SU-DHL-6 (cell line): ENCODE data around the gene CABP4.

Experiments
- H2AFZ ChIP-seq: fragments of 200-600 bp; sonication (generic); 2 replicates; pipeline ENCODE4 v1.6.1; 2014; ENCODE audit warnings: low read depth, mild to moderate bottlenecking, moderate library complexity, mixed read lengths, antibody characterized with exemption, low read length; ENCODE audit not compliant: severe bottlenecking
- H3F3A ChIP-seq: fragments of 200-600 bp; shearing (Covaris generic); 2 replicates; pipeline ENCODE4 v1.6.0; 2016; ENCODE audit warnings: antibody characterized with exemption, mild to moderate bottlenecking; ENCODE audit not compliant: insufficient read depth
- H3K27ac ChIP-seq: fragments of 200-600 bp; sonication (generic); 2 replicates; pipeline ENCODE4 v1.5.1; 2016; ENCODE audit warnings: low read depth, mild to moderate bottlenecking, low read length, moderate library complexity, mixed read lengths
- H3K27me3 ChIP-seq: fragments of 200-600 bp; sonication (generic), shearing (Covaris generic); 2 replicates; pipeline ENCODE4 v1.6.0; 2014; ENCODE audit warnings: mild to moderate bottlenecking, low read length
- H3K36me3 ChIP-seq: fragments of 200-600 bp; sonication (generic); 2 replicates; pipeline ENCODE4 v1.6.1; 2014; ENCODE audit warnings: mild to moderate bottlenecking, low read length, mixed read lengths
- H3K4me2 ChIP-seq: fragments of 300-600, 200-600 bp; shearing (Covaris generic), sonication (generic); 2 replicates; pipeline ENCODE4 v1.6.0; 2014; ENCODE audit warnings: low read length, low read depth, mild to moderate bottlenecking; ENCODE audit not compliant: poor library complexity, severe bottlenecking
- H3K4me3 ChIP-seq: fragments of 200-600 bp; sonication (generic); 2 replicates; pipeline ENCODE4 v1.5.1; 2014; ENCODE audit warnings: antibody characterized with exemption, low read length, mild to moderate bottlenecking, mixed read lengths; ENCODE audit not compliant: insufficient read depth, poor library complexity, severe bottlenecking
- H3K79me2 ChIP-seq: fragments of 200-600 bp; sonication (generic); 2 replicates; pipeline ENCODE4 v1.6.1; 2014; ENCODE audit warnings: mild to moderate bottlenecking, low read length, moderate library complexity; ENCODE audit not compliant: insufficient read depth
- H3K9ac ChIP-seq: fragments of 200-600 bp; sonication (generic); 2 replicates; pipeline ENCODE4 v1.7.0; 2014; ENCODE audit warnings: mild to moderate bottlenecking, low read length
- H3K9me2 ChIP-seq: fragments of 200-600 bp; sonication (generic); replicated peaks from 2 replicates; pipeline ENCODE4 v1.6.1; 2014; ENCODE audit warnings: low read length; ENCODE audit not compliant: insufficient read depth
- H3K9me3 ChIP-seq: fragments of 200-600 bp; sonication (generic); 2 replicates; pipeline ENCODE4 v1.6.1; 2014; ENCODE audit warnings: low read length, mixed read lengths; ENCODE audit not compliant: insufficient read depth
- H4K20me1 ChIP-seq: fragments of 200-600 bp; sonication (generic); 2 replicates; pipeline ENCODE4 v1.6.1; 2014; ENCODE audit warnings: low read depth, mild to moderate bottlenecking, antibody characterized with exemption, low read length, moderate library complexity, mixed read lengths
- CTCF ChIP-seq: fragments of 200-600 bp; sonication (generic); IDR thresholded peaks from one replicate; pipeline ENCODE4 v1.5.1; 2017; ENCODE audit warnings: antibody characterized with exemption, mild to moderate bottlenecking, low read length, moderate library complexity; ENCODE audit not compliant: insufficient read depth, poor library complexity, severe bottlenecking
- EZH2phosphoT487 ChIP-seq: fragments of 200-600 bp; sonication (generic), shearing (Covaris generic); conservative IDR thresholded peaks from 2 replicates; pipeline ENCODE4 v1.6.1; 2018; ENCODE audit warnings: mild to moderate bottlenecking, antibody characterized with exemption, low read length, moderate library complexity, mixed read lengths

CABP4 gene

GRCh38 chr11:67450796-67451657 lies 4.1 kb upstream of the CABP4 start:
- Histone ChIP-seq H3K79me2 (no peaks in the 10 kb centered on the region), H3K9ac (no peak overlapping the region), H4K20me1 (no peaks in the 10 kb centered on the region), H3K36me3 (no peaks in the 10 kb centered on the region), H3K27me3 (no peaks in the 10 kb centered on the region), H3K4me2 (no peak overlapping the region), H3K9me3 (no peaks in the 10 kb centered on the region), H3K9me2 (no peaks in the 10 kb centered on the region), H3K27ac (no peak overlapping the region), H3F3A (peaks cover 5% of the 10 kb centered on the region), H3K4me3 (no peak overlapping the region), H2AFZ (no peak overlapping the region)
- TF ChIP-seq EZH2phosphoT487, result no peak
- no peak for TF ChIP-seq CTCF

DNA sequence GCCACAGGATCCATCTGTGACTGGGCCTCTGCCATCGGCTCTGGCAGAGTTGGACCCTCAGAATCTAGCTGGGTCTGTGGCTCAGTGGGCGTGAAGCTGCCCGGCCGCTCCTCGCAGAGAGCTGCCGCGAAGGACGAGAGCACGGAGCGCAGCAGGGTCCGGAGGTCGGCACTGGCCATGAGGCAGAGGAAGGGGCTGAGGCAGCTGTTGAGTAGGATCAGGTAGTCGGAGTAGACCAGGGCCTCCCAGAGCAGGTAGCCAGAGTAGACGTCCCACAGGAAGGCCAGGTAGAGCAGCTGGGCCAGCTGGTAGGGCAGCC lies 3.5 kb upstream of the CABP4 start:
- H3K9ac ChIP-seq, result no peak overlapping the region
- peaks cover 5% of the 10 kb centered on the region for H3F3A ChIP-seq
- H3K4me3 ChIP-seq, result no peak overlapping the region
- no peaks in the 10 kb centered on the region for H4K20me1 ChIP-seq
- no peaks in the 10 kb centered on the region for H3K79me2 ChIP-seq
- no peaks in the 10 kb centered on the region for H3K27me3 ChIP-seq
- no peaks in the 10 kb centered on the region for H3K36me3 ChIP-seq
- H3K9me2 ChIP-seq, result no peaks in the 10 kb centered on the region
- H2AFZ ChIP-seq, result no peak overlapping the region
- TF ChIP-seq EZH2phosphoT487, result no peak
- no peak for TF ChIP-seq CTCF
- no peak overlapping the region for H3K4me2 ChIP-seq
- no peak overlapping the region for H3K27ac ChIP-seq
- no peaks in the 10 kb centered on the region for H3K9me3 ChIP-seq

DNA sequence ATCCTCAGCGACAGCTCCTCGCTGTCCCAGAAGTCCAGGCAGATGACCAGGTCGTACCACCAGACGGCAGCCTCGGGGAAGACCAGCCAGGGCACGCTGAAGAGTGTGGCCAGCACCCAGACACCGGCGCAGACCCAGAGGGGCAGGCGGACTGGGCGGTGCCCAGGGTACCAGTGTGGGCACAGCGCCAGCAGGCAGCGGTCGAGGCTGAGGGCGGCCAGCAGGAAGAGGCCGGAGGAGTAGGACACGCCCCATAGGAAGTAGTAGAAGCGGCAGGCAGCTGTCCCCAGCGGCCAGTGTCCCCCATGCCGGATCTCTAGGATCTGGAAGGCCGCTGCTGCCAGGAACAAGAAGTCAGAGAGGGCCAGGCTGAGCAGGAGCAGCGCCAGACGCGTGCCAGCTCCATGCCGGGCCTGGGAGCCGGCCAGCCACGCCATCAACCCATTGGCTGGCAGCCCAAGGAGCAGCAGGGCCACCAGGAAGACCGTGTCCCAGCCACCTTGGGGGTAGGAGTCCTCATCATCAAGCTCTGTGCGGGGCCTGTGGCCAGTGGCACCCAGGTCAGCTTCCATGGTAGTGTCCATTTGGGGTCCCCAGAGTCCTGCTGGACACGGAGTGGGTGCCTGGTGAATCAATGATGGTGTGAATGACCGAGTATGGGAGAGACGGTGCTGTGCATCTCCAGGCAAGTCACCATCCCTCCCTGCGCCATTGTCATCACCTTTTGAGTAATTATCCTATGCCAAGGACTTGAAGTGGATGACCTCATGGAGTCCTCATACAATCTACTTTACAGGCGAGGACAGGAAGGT lies 2.8 kb upstream of the CABP4 start, which contains the start of gene GPR152:
Gene GPR152 (minus strand): TSS at position 589 of the 812 bp plus-strand sequence. CDS start 5 bp downstream, at position 584.
- Histone ChIP-seq H3K79me2 (no peaks in the 10 kb centered on the region), H3K9ac (no peak within 1 kb of the TSS), H3K4me2 (no peak within 1 kb of the TSS), H3K4me3 (no peak within 1 kb of the TSS), H2AFZ (no peak within 1 kb of the TSS), H3F3A (peaks cover 5% of the 10 kb centered on the region), H3K9me2 (no peaks in the 10 kb centered on the region), H3K27me3 (no peaks in the 10 kb centered on the region), H3K9me3 (no peaks in the 10 kb centered on the region), H4K20me1 (no peaks in the 10 kb centered on the region), H3K36me3 (no peaks in the 10 kb centered on the region), H3K27ac (no peak within 1 kb of the TSS)
- no peak for TF ChIP-seq CTCF
- TF ChIP-seq EZH2phosphoT487, result no peak
